SH-SY5Y (cell line): ENCODE data around the gene RC3H1.

Experiments used
- GATA2 ChIP-seq: IDR thresholded peaks from 2 replicates; pipeline ENCODE4 v1.6.1; 2011; ENCODE audit warnings: mild to moderate bottlenecking, low read depth, low read length
- GATA3 ChIP-seq: IDR thresholded peaks from 2 replicates; pipeline ENCODE4 v1.6.1; 2011; ENCODE audit warnings: low read depth, mild to moderate bottlenecking, low read length, moderate library complexity

DNA sequence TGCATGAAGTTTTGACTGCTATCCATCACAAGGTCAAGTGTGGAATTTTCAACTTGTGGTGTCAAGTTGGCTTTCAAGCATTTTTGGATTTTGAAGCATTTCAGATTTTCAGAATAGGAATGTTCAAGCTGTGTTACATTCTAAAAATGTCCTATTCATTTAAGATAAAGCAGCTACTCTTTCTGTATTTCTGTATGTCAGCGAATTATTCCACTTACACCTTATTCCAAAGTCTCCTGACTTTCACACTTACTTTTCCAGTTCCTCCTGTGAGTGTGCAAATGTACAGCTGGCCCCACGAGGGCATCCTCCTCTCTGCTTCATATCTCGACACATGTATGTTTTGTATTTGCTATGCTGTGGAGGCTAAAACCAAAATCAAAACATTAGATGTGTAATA lies 51.9 kb downstream of the RC3H1 start:
- TF ChIP-seq GATA2 (no peak), GATA3 (no peak)
